Right cardiac atrium (tissue), 5 donors: ENCODE data around the gene TMEM9B. TPM values are rescaled to one million over a fixed set of nuclear protein-coding genes. Genes with fewer than 3 reads are reported as not detected.
A peak's percentile ranks its signal among the peaks of the same experiment; 100 is the strongest.
"Not testable (repeated sequence)": the region's sequence is repeated elsewhere in the genome, so short reads cannot be mapped to it uniquely, and the experiment has no call there.

Experiments
- ATAC-seq, 2 donors: fragments of 200-7000 bp; cut with Tn5 transposase; one replicate each; pipeline versions ENCODE4 v1.8.0 to v1.9.1; 2020; ENCODE audit warnings: moderate library complexity in 2 of 2, mild to moderate bottlenecking in 1 of 2
- DNase-seq, 3 donors: peaks; one replicate each; pipeline ENCODE4 v3.0.0-alpha.2; 2020
- H3K27ac ChIP-seq: one replicate; pipeline ENCODE4 v1.5.1; 2013; ENCODE audit warnings: mild to moderate bottlenecking, low read length, control low read depth, moderate library complexity
- H3K27me3 ChIP-seq: one replicate; pipeline ENCODE4 v1.6.1; 2013; ENCODE audit not compliant: control insufficient read depth, insufficient read depth
- H3K4me1 ChIP-seq: one replicate; pipeline ENCODE4 v1.6.1; 2013; ENCODE audit warnings: low read length; ENCODE audit not compliant: control insufficient read depth, insufficient read depth
- H3K4me3 ChIP-seq: one replicate; pipeline ENCODE4 v1.5.1; 2013; ENCODE audit warnings: low read length, control low read depth
- H3K9me3 ChIP-seq: one replicate; pipeline ENCODE4 v1.6.1; 2013; ENCODE audit warnings: low read length; ENCODE audit not compliant: control insufficient read depth
- WGBS: extraction: QIAGEN DNeasy Blood & Tissue Kit; methylation state at CpG from one replicate; pipeline ENCODE4 v1.1.7; 2013; 5-methylcytosine and 5-hydroxymethylcytosine counted together
- intact Hi-C, 4 donors: fragments of 100-400 bp; cut with DNase I; formaldehyde crosslinking; loops; one replicate each; pipeline versions ENCODE4 v1.11.0 to v1.14.0; 2022 to 2023
- polyA plus RNA-seq: library from polyadenylated mRNA; stranded (reverse); fragments of 200-250 nt; gene quantifications from one replicate; pipeline ENCODE4 v1.2.3, GENCODE V29; 2013
- total RNA-seq, 4 donors: library from RNA; stranded (reverse); fragmentation: NEBNext Ultra II Directional; extraction: Animal tissue kit (Norgen Biotek cat#: 25700); gene quantifications; one replicate each; pipeline ENCODE4 v1.2.1, GENCODE V29; 2021
- donor health status: healthy with polysubstance abuse.
- donor health status: DM: no; HTN: yes; CAD: no.
- donor health status: DM: no; HTN: no; CAD: no.
- donor health status: DM: no; HTN: yes; CAD: no; lungs with severe emphysema.
- donor health status: DM: yes; HTN: yes; CAD: no.

The TMEM9B gene
- total and polyA plus RNA-seq, 5 donors, result 37.2 to 56.8 (median 41.5) TPM

- no peaks in the 10 kb centered on the region for H3K27me3 ChIP-seq
- no peak for ATAC-seq
These were observed 16.9 kb downstream of the TMEM9B start for GRCh38 chr11:8947230-8947943.

GRCh38 chr11:8942518-8943066 lies 21.6 kb downstream of the TMEM9B start, which contains the start of gene ASCL3:
ASCL3 (minus strand) TSS chr11:8943016; CDS start chr11:8938161, 4,855 bp downstream.
- Histone ChIP-seq H3K9me3 (no peaks in the 10 kb centered on the region), H3K4me3 (no peak within 1 kb of the TSS), H3K4me1 (no peaks in the 10 kb centered on the region), H3K27me3 (no peaks in the 10 kb centered on the region), H3K27ac (no peak within 1 kb of the TSS)
- 69% methylated on average over 5 of the region's 5 CpGs for WGBS
- intact Hi-C loops, result no loop called here
- ATAC-seq, result no peak
- DNase-seq, result no peak

More at GRCh38 chr11:8947230-8947943, 16.9 kb downstream of the TMEM9B start:
- no peaks in the 10 kb centered on the region for H3K9me3 ChIP-seq
- DNase-seq, result no peak
- H3K4me1 ChIP-seq, result no peaks in the 10 kb centered on the region
- H3K4me3 ChIP-seq, result no peak overlapping the region
- no peak overlapping the region for H3K27ac ChIP-seq
- intact Hi-C loops, result no loop called here
- WGBS, result 78% methylated on average over 4 of the region's 4 CpGs

GRCh38 chr11:8941341-8942103 lies 22.7 kb downstream of the TMEM9B start:
- Histone ChIP-seq H3K27ac (no peak overlapping the region), H3K4me1 (no peaks in the 10 kb centered on the region), H3K4me3 (no peak overlapping the region), H3K9me3 (no peaks in the 10 kb centered on the region), H3K27me3 (no peaks in the 10 kb centered on the region)
- DNase-seq (no peak), ATAC-seq (peak; percentile 80 to 85)
- 43% methylated on average over 8 of the region's 8 CpGs for WGBS
- intact Hi-C loops, result no loop called here

GRCh38 chr11:8937659-8938058 lies 26.6 kb downstream of the TMEM9B start:
- no peaks in the 10 kb centered on the region for H3K9me3 ChIP-seq
- WGBS, result 82% methylated on average over 14 of the region's 14 CpGs
- no peaks in the 10 kb centered on the region for H3K27me3 ChIP-seq
- H3K4me3 ChIP-seq, result no peak overlapping the region
- DNase-seq, result no peak
- H3K27ac ChIP-seq, result no peak overlapping the region
- intact Hi-C loops, result no loop called here
- no peaks in the 10 kb centered on the region for H3K4me1 ChIP-seq
- ATAC-seq, result no peak

GRCh38 chr11:8937159-8937558 lies 27.1 kb downstream of the TMEM9B start:
- intact Hi-C loops, result no loop called here
- Histone ChIP-seq H3K9me3 (no peaks in the 10 kb centered on the region), H3K4me1 (no peaks in the 10 kb centered on the region), H3K27ac (no peak overlapping the region), H3K27me3 (no peaks in the 10 kb centered on the region), H3K4me3 (no peak overlapping the region)
- 90% methylated on average over 10 of the region's 10 CpGs for WGBS
- ATAC-seq, result no peak
- no peak for DNase-seq

- WGBS, result 98% methylated on average over 2 of the region's 2 CpGs
- DNase-seq, H3K4me3 ChIP-seq, intact Hi-C loops, H3K4me1 ChIP-seq, H3K27me3 ChIP-seq, H3K27ac ChIP-seq, H3K9me3 ChIP-seq, ATAC-seq: not testable (repeated sequence)
These were observed 28.5 kb downstream of the TMEM9B start for GRCh38 chr11:8935789-8936188.

- ATAC-seq (no peak), DNase-seq (no peak)
- Histone ChIP-seq H3K27me3 (no peaks in the 10 kb centered on the region), H3K9me3 (no peaks in the 10 kb centered on the region), H3K27ac (no peak overlapping the region), H3K4me3 (no peak overlapping the region), H3K4me1 (no peaks in the 10 kb centered on the region)
- WGBS, result 43% methylated on average over 14 of the region's 14 CpGs
- intact Hi-C loops, result no loop called here
These were observed 29.3 kb downstream of the TMEM9B start for GRCh38 chr11:8934742-8935488.

GRCh38 chr11:8933931-8934330 lies 30.3 kb downstream of the TMEM9B start:
- no peak overlapping the region for H3K4me3 ChIP-seq
- no peak overlapping the region for H3K27ac ChIP-seq
- no peaks in the 10 kb centered on the region for H3K27me3 ChIP-seq
- DNase-seq (no peak), ATAC-seq (no peak)
- intact Hi-C loops, result no loop called here
- H3K4me1 ChIP-seq, result no peaks in the 10 kb centered on the region
- H3K9me3 ChIP-seq, result no peaks in the 10 kb centered on the region
- 92% methylated on average over 6 of the region's 6 CpGs for WGBS

GRCh38 chr11:8932564-8933180 lies 31.6 kb downstream of the TMEM9B start, which contains the start of gene C11orf16:
C11orf16 (minus strand) TSS chr11:8932947; CDS start chr11:8932308, 639 bp downstream.
- H3K9me3 ChIP-seq, result no peaks in the 10 kb centered on the region
- intact Hi-C loops, result no loop called here
- H3K4me3 ChIP-seq, result no peak within 1 kb of the TSS
- no peaks in the 10 kb centered on the region for H3K27me3 ChIP-seq
- DNase-seq (no peak), ATAC-seq (no peak)
- 76% methylated on average over 12 of the region's 12 CpGs for WGBS
- H3K27ac ChIP-seq, result no peak within 1 kb of the TSS
- no peaks in the 10 kb centered on the region for H3K4me1 ChIP-seq

- H3K27me3 ChIP-seq, result no peaks in the 10 kb centered on the region
- 93% methylated on average over 12 of the region's 12 CpGs for WGBS
- intact Hi-C loops, result no loop called here
- H3K9me3 ChIP-seq, result no peaks in the 10 kb centered on the region
- H3K4me3 ChIP-seq, result no peak overlapping the region
- DNase-seq (no peak), ATAC-seq (no peak)
- H3K27ac ChIP-seq, result no peak overlapping the region
- H3K4me1 ChIP-seq, result no peaks in the 10 kb centered on the region
These were observed 33.6 kb downstream of the TMEM9B start for GRCh38 chr11:8930456-8931175.
